Sigmoid colon (tissue), 7 donors: ENCODE results near the gene KSR1. TPM values are rescaled to one million over a fixed set of nuclear protein-coding genes. Genes with fewer than 3 reads are reported as not detected.

ENCODE experiments used
- DNase-seq: peaks from one replicate; pipeline ENCODE4 v3.0.0-alpha.2; 2019
- H3K27ac ChIP-seq, 4 donors: fragments of 200-600 bp; sonication (generic); one replicate each; pipeline ENCODE4 v1.5.1; 2016 to 2019; ENCODE audit warnings: mild to moderate bottlenecking in 1 of 4
- H3K27me3 ChIP-seq, 3 donors: fragments of 200-600 bp; sonication (generic); one replicate each; pipeline ENCODE4 v1.5.1; 2019; ENCODE audit warnings: mild to moderate bottlenecking in 1 of 3
- H3K36me3 ChIP-seq, 4 donors: fragments of 200-600 bp; sonication (generic); one replicate each; pipeline ENCODE4 v1.5.1; 2016 to 2019
- H3K4me1 ChIP-seq, 4 donors: fragments of 200-600 bp; sonication (generic); one replicate each; pipeline ENCODE4 v1.5.1; 2017 to 2019
- H3K4me3 ChIP-seq, 4 donors: fragments of 200-600 bp; sonication (generic); one replicate each; pipeline ENCODE4 v1.5.1; 2017 to 2019; ENCODE audit warnings: mild to moderate bottlenecking in 2 of 4, moderate library complexity in 1 of 4
- H3K9me3 ChIP-seq, 4 donors: fragments of 200-600 bp in 3 of 4; sonication (generic) in 3 of 4; one replicate each; pipeline versions ENCODE4 v1.5.1 to v1.6.1; 2013 to 2019
- EP300 ChIP-seq, 4 donors: sonication (generic); formaldehyde crosslinking; IDR thresholded peaks; one replicate each; pipeline ENCODE4 v1.6.1; 2017; ENCODE audit warnings: antibody characterized with exemption in 4 of 4
- POLR2A ChIP-seq, 2 donors: fragments of 450-650 bp; IDR thresholded peaks; one replicate each; pipeline ENCODE4 v1.6.1; 2016; ENCODE audit warnings: antibody characterized with exemption in 2 of 2, mild to moderate bottlenecking in 2 of 2, moderate library complexity in 2 of 2
- POLR2AphosphoS5 ChIP-seq, 4 donors: sonication (generic); formaldehyde crosslinking; IDR thresholded peaks; one replicate each; pipeline ENCODE4 v1.6.1; 2017; ENCODE audit warnings: antibody characterized with exemption in 4 of 4
- WGBS, 2 donors: extraction: QIAGEN DNeasy Blood & Tissue Kit; methylation state at CpG; one replicate each; pipeline ENCODE4 v1.1.7; 2013; 5-methylcytosine and 5-hydroxymethylcytosine counted together
- intact Hi-C: fragments of 100-400 bp; cut with DNase I; formaldehyde crosslinking; loops from one replicate; pipeline ENCODE4 v1.15.1; 2023
- polyA plus RNA-seq, 3 donors: library from polyadenylated mRNA; stranded (reverse); fragments of 200-250 nt; gene quantifications; one replicate each; pipeline ENCODE4 v1.2.3, GENCODE V29; 2013
- total RNA-seq, 4 donors: library from RNA; depleted of rRNA; stranded (reverse); fragments of >200 nt; gene quantifications; one replicate each; pipeline ENCODE4 v1.1.0, GENCODE V29; 2016
- TF ChIP-seq, protein P1 (sequence below), 4 experiments: fragments of 450-650 bp in 3 of 4; fragments of 200-600 bp in 1 of 4; IDR thresholded peaks; one replicate each; pipeline ENCODE4 v1.5.1; 2016 to 2019; ENCODE audit warnings: antibody characterized with exemption in 4 of 4, mild to moderate bottlenecking in 3 of 4, moderate library complexity in 2 of 4
- donor health status: healthy with polysubstance abuse.
- donor health status: Bipolar disorder and iron deficiency.
- donor health status: healthy.

KSR1 gene
- total and polyA plus RNA-seq, 7 donors: 4.2 to 25.8 (median 18.2) TPM

- peak in 2 of 4 donors; percentile 44 to 56 for TF ChIP-seq POLR2AphosphoS5 (IDR thresholded peaks at IDR 0.05)
- peak in 1 of 4 donors; percentile 59 for TF ChIP-seq EP300 (IDR thresholded peaks at IDR 0.05)
- TF ChIP-seq POLR2A (IDR thresholded peaks at IDR 0.05): no peak
- Histone ChIP-seq H3K9me3 (no peaks in the 10 kb centered on the region), H3K4me3 (no peak overlapping the region), H3K27ac (peak overlapping the region in 1 of 4 donors; percentile 21), H3K4me1 (peaks cover 0 to 50% (median 41%) of the 10 kb centered on the region in 4 donors), H3K27me3 (no peaks in the 10 kb centered on the region), H3K36me3 (no peaks in the 10 kb centered on the region)
- peak; percentile 77 for DNase-seq
- 82 to 84% methylated on average over 23 of the region's 23 CpGs for WGBS, 2 donors
- intact Hi-C loops: no loop called here
Observed at GRCh38 chr17:27532269-27533263, 76.3 kb downstream of the KSR1 start.

DNA sequence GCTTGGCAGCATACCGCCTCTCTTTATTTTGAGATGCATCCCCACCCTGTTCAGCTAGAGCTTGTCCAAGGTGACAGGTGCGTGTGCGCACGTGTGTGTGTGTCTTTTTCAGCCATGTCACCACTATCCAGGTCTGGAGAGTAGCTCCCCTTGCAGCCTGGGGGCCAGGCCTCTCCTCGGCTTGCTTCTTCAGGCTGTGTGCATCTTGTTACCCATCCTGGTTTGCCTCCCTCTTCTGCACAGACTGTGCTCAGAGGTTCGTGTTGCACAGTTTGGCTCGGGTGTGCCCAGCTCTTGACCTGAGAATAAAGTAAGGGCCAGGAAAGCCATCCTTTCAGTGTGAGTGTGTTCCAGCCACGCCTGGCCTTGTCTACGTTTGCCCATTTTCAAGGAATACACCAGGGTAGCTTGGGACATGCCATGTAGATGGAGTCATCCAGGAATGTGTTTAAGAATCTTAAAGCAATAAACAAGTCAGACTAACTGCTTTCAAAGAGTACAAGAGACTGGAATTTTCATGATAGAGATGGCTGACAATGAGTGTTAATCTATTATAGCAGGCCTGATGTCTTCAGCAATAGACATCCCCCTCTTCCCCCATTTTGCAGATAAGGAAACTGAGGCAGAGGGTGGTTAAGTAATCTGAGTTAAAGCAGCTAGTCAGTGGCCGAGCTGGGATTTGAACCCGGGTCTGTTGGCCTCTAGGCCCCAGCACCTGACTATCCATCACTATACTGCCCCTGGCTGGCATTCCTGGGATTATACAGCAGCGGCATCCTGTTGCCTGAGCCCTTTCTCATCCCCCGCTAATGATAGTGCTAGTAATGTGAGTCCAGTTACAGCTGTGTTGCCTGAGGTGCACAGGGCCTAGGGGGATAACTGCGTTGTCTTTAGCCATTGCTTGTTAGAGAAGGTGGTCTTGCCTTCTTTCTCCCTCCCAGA, 77.9 kb downstream of the KSR1 start:
- H3K4me3 ChIP-seq: no peak overlapping the region
- no peak for TF ChIP-seq POLR2A (IDR thresholded peaks at IDR 0.05)
- TF ChIP-seq, protein P1, sequence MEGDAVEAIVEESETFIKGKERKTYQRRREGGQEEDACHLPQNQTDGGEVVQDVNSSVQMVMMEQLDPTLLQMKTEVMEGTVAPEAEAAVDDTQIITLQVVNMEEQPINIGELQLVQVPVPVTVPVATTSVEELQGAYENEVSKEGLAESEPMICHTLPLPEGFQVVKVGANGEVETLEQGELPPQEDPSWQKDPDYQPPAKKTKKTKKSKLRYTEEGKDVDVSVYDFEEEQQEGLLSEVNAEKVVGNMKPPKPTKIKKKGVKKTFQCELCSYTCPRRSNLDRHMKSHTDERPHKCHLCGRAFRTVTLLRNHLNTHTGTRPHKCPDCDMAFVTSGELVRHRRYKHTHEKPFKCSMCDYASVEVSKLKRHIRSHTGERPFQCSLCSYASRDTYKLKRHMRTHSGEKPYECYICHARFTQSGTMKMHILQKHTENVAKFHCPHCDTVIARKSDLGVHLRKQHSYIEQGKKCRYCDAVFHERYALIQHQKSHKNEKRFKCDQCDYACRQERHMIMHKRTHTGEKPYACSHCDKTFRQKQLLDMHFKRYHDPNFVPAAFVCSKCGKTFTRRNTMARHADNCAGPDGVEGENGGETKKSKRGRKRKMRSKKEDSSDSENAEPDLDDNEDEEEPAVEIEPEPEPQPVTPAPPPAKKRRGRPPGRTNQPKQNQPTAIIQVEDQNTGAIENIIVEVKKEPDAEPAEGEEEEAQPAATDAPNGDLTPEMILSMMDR (IDR thresholded peaks at IDR 0.05): no peak
- TF ChIP-seq EP300 (IDR thresholded peaks at IDR 0.05): no peak
- peak in 1 of 4 donors; percentile 29 for TF ChIP-seq POLR2AphosphoS5 (IDR thresholded peaks at IDR 0.05)
- 83 to 89% methylated on average over 14 of the region's 14 CpGs for WGBS, 2 donors
- peaks cover 0 to 60% (median 42%) of the 10 kb centered on the region in 4 donors for H3K4me1 ChIP-seq
- H3K27ac ChIP-seq: peak overlapping the region in 3 of 4 donors; percentile 31 to 66 (median 41)
- DNase-seq: peak; percentile 63
- H3K36me3 ChIP-seq: no peaks in the 10 kb centered on the region
- intact Hi-C loops: no loop called here
- H3K27me3 ChIP-seq: no peaks in the 10 kb centered on the region
- H3K9me3 ChIP-seq: no peaks in the 10 kb centered on the region

DNA sequence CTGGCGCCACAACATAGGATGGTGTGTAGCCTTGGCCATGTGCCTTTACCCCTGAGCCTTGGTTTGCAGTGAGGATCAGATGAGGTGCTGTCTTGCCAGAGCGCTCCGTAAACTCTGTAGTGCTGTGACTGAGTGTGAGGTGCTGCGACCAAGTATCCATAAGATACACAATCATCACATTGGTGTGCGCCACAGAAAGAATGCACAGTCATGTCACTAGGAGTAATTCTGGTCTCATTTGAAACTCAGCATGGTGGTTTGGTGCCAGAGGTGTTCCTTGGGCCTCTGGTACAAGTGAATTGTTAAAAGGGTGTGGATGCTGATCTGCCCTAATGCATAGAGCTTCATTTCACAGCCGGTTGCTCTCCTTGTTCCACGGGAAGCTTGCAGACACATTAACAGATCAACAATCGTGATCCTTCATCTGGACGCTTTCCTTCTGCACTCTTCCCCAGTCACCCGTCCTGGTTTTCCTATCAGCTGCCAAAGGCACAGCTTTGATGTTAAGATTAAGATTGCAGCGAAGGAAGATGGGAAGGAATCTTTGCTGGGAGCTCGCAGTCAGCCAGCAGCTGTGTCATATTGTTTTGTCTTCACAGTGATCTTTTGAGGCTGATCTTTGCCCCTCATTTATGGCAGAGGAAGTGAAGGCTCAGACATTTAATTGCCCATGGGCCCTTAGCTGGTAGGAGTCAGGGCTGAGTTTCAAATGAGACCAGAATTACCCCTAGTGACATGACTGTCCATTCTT, 79.1 kb downstream of the KSR1 start:
- H3K4me3 ChIP-seq: no peak overlapping the region
- WGBS, 2 donors: 43 to 70% methylated on average over 12 of the region's 12 CpGs
- H3K4me1 ChIP-seq: peaks cover 0 to 72% (median 52%) of the 10 kb centered on the region in 4 donors
- no peak for DNase-seq
- H3K9me3 ChIP-seq: no peaks in the 10 kb centered on the region
- H3K36me3 ChIP-seq: no peaks in the 10 kb centered on the region
- intact Hi-C loops: no loop called here
- peak overlapping the region in 2 of 4 donors; percentile 66 to 67 for H3K27ac ChIP-seq
- H3K27me3 ChIP-seq: no peaks in the 10 kb centered on the region
- TF ChIP-seq EP300 (IDR thresholded peaks at IDR 0.05): no peak

- TF ChIP-seq POLR2AphosphoS5 (IDR thresholded peaks at IDR 0.05): no peak
- TF ChIP-seq POLR2A (IDR thresholded peaks at IDR 0.05): no peak
- TF ChIP-seq, protein P1 (IDR thresholded peaks at IDR 0.05): no peak
- TF ChIP-seq EP300 (IDR thresholded peaks at IDR 0.05): no peak
Observed at GRCh38 chr17:27535975-27536374, 79.7 kb downstream of the KSR1 start.

DNA sequence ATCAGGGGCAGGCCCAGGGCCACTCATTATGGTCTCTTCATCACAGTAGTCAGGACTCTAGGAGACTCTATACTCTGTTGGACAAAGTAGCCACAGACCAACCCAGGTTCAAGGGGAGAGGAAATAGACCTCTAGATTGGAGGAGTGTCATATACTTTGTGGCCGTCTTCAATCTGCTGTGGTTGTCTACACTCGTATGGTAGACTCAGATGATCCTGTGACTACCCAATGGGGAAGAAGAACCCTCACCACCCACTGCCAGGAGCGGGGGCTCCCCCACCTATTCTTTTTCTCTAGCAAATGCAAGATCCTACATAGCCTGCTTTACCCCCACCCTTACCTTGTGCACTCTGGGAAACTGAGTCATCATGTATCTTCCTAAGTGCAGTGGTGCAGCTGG, 80.5 kb downstream of the KSR1 start:
- DNase-seq: no peak
- Histone ChIP-seq H3K4me1 (peaks cover 0 to 82% (median 59%) of the 10 kb centered on the region in 4 donors), H3K36me3 (no peaks in the 10 kb centered on the region), H3K27ac (peak overlapping the region in 2 of 4 donors; percentile 66 to 67), H3K27me3 (no peaks in the 10 kb centered on the region), H3K4me3 (no peak overlapping the region), H3K9me3 (no peaks in the 10 kb centered on the region)
- TF ChIP-seq, protein P1 (IDR thresholded peaks at IDR 0.05): no peak
- TF ChIP-seq EP300 (IDR thresholded peaks at IDR 0.05): no peak
- TF ChIP-seq POLR2AphosphoS5 (IDR thresholded peaks at IDR 0.05): no peak
- TF ChIP-seq POLR2A (IDR thresholded peaks at IDR 0.05): no peak
- intact Hi-C loops: no loop called here
- WGBS, 2 donors: 79 to 86% methylated on average over 3 of the region's 3 CpGs

More at GRCh38 chr17:27535975-27536374, 79.7 kb downstream of the KSR1 start:
- no peaks in the 10 kb centered on the region for H3K9me3 ChIP-seq
- intact Hi-C loops: no loop called here
- DNase-seq: no peak
- H3K4me1 ChIP-seq: peaks cover 0 to 76% (median 55%) of the 10 kb centered on the region in 4 donors
- no peaks in the 10 kb centered on the region for H3K27me3 ChIP-seq
- no peak overlapping the region for H3K4me3 ChIP-seq
- H3K27ac ChIP-seq: peak overlapping the region in 3 of 4 donors; percentile 23 to 67 (median 66)
- WGBS, 2 donors: 18 to 58% methylated on average over 7 of the region's 7 CpGs
- no peaks in the 10 kb centered on the region for H3K36me3 ChIP-seq
